Measurements from ENCODE around the gene ACCS. TPM values are rescaled to one million over a fixed set of nuclear protein-coding genes. Genes with fewer than 3 reads are reported as not detected.

Gene ACCS
- total RNA-seq: 1 to 10 TPM; 3.5 to 7.1 (median 3.8) TPM
- polyA plus RNA-seq: 1 to 10 TPM; 1.5 to 5.9 (median 1.8) TPM
- long read RNA-seq, donor 1, partial matches to known transcripts: 1 of 4 reads
- long read RNA-seq, donor 1, other reads (novel, unspliced or antisense): 1 of 4 reads
- long read RNA-seq, donor 2, partial matches to known transcripts: 0 of 4 reads
- long read RNA-seq, donor 2, other reads (novel, unspliced or antisense): 2 of 4 reads

- peak; percentile 96 to 98 for DNase-seq
- 1% methylated on average over 70 of the region's 70 CpGs for WGBS, 3 donors
- intact Hi-C loops (cut with DNase I): no loop called here
Measured at GRCh38 chr11:44065841-44066731, at the start of gene ACCS. Gene ACCS, plus strand, starts transcription at chr11:44066270. Its CDS starts 1,358 bp downstream, at chr11:44067628.

GRCh38 chr11:44016546-44017442 lies 49.3 kb upstream of the ACCS start:
- H3K4me1 ChIP-seq: no peaks in the 10 kb centered on the region
- 86 to 96% (median 91%) methylated on average over 2 of the region's 2 CpGs for WGBS, 3 donors
- DNase-seq: no peak
- H3K9me3 ChIP-seq: peaks cover 3% of the 10 kb centered on the region
- no peak overlapping the region for H3K4me3 ChIP-seq
- TF ChIP-seq CTCF (IDR thresholded peaks at IDR 0.05): no peak
- H3K36me3 ChIP-seq (ENCODE audit: insufficient read depth in 1 of 2, low read depth in 1 of 2): no peaks in the 10 kb centered on the region
- ATAC-seq: no peak
- intact Hi-C loops (cut with DNase I): no loop called here
- no peaks in the 10 kb centered on the region for H3K27me3 ChIP-seq (ENCODE audit: insufficient read depth in 3 of 3, low read length in 2 of 3)
- no peak overlapping the region for H3K27ac ChIP-seq

More at GRCh38 chr11:44065841-44066731, at the start of gene ACCS:
- ATAC-seq: peak; percentile 93 to 98 (median 97)
- peak; percentile 75 for TF ChIP-seq CTCF (IDR thresholded peaks at IDR 0.05)
- no peaks in the 10 kb centered on the region for H3K9me3 ChIP-seq
- H3K36me3 ChIP-seq (ENCODE audit: insufficient read depth in 1 of 2, low read depth in 1 of 2): peaks cover 0 to 9% of the 10 kb centered on the region in 2 donors
- H3K27ac ChIP-seq: peak within 1 kb of the TSS; percentile 87
- H3K27me3 ChIP-seq (ENCODE audit: insufficient read depth in 3 of 3, low read length in 2 of 3): no peaks in the 10 kb centered on the region
- peaks cover 5% of the 10 kb centered on the region for H3K4me1 ChIP-seq
- H3K4me3 ChIP-seq: peak within 1 kb of the TSS; percentile 72

- Histone ChIP-seq H3K4me1 (no peaks in the 10 kb centered on the region), H3K9me3 (peaks cover 11% of the 10 kb centered on the region), H3K36me3 (ENCODE audit: insufficient read depth in 1 of 2, low read depth in 1 of 2) (no peaks in the 10 kb centered on the region), H3K27me3 (ENCODE audit: insufficient read depth in 3 of 3, low read length in 2 of 3) (no peaks in the 10 kb centered on the region), H3K27ac (no peak overlapping the region), H3K4me3 (no peak overlapping the region)
- no peak for DNase-seq
- WGBS, 3 donors: 45 to 55% (median 47%) methylated on average over 3 of the region's 3 CpGs
- ATAC-seq: no peak
- no peak for TF ChIP-seq CTCF (IDR thresholded peaks at IDR 0.05)
- intact Hi-C loops (cut with DNase I): no loop called here
Measured at GRCh38 chr11:44017443-44018126, 48.5 kb upstream of the ACCS start.

GRCh38 chr11:44018127-44018521 lies 47.9 kb upstream of the ACCS start:
- ATAC-seq (no peak), DNase-seq (no peak)
- TF ChIP-seq CTCF (IDR thresholded peaks at IDR 0.05): no peak
- H3K4me1 ChIP-seq: no peaks in the 10 kb centered on the region
- 9 to 17% (median 13%) methylated on average over 4 of the region's 4 CpGs for WGBS, 3 donors
- intact Hi-C loops (cut with DNase I): no loop called here
- H3K36me3 ChIP-seq (ENCODE audit: insufficient read depth in 1 of 2, low read depth in 1 of 2): no peaks in the 10 kb centered on the region
- H3K27ac ChIP-seq: no peak overlapping the region
- H3K4me3 ChIP-seq: no peak overlapping the region
- no peaks in the 10 kb centered on the region for H3K27me3 ChIP-seq (ENCODE audit: insufficient read depth in 3 of 3, low read length in 2 of 3)
- H3K9me3 ChIP-seq: peaks cover 11% of the 10 kb centered on the region
